H1 (cell line): ENCODE measurements around the gene RBCK1. TPM values are rescaled to one million over a fixed set of nuclear protein-coding genes. Genes with fewer than 3 reads are reported as not detected.
A peak's percentile ranks its signal among the peaks of the same experiment; 100 is the strongest.

ENCODE experiments used
- CTCF ChIA-PET: fragments of 300-600 bp; sonication (Branson Sonifier 250); formaldehyde crosslinking; loops from one replicate; lab custom pipeline; 2021; ENCODE audit not compliant: partially characterized antibody; lab: Charles Lee
- POLR2A ChIA-PET: fragments of 300-600 bp; sonication (Branson Sonifier 250); formaldehyde crosslinking; loops from one replicate; lab custom pipeline; 2021; ENCODE audit warnings: inconsistent platforms; ENCODE audit not compliant: partially characterized antibody; lab: Charles Lee
- DNase-seq, 2 experiments: peaks; one replicate each; pipeline versions ENCODE4 v3.0.0 to v3.0.0-alpha.2; 2010 to 2022; ENCODE audit warnings: low spot score in 2 of 2, low read depth in 1 of 2, mixed read lengths in 1 of 2
- FAIRE-seq: peaks from 2 replicates; lab custom pipeline; 2011; peaks lifted over from hg19 to GRCh38; lab: Jason Lieb, UNC
- H2AFZ ChIP-seq: 2 replicates; pipeline ENCODE4 v1.8.1; 2012; ENCODE audit warnings: low read length, inconsistent platforms
- H2AK5ac ChIP-seq: 2 replicates; pipeline ENCODE4 v1.6.1; 2013; ENCODE audit warnings: low read depth, low read length
- H2BK120ac ChIP-seq: replicated peaks from 2 replicates; pipeline ENCODE3; 2013; ENCODE audit warnings: low read depth, low read length, inconsistent platforms
- H2BK12ac ChIP-seq: 2 replicates; pipeline ENCODE4 v1.6.1; 2013; ENCODE audit warnings: low read depth, low read length
- H2BK15ac ChIP-seq: 2 replicates; pipeline ENCODE4 v1.6.1; 2013; ENCODE audit warnings: low read length
- H2BK20ac ChIP-seq: 2 replicates; pipeline ENCODE4 v1.6.1; 2013; ENCODE audit warnings: low read length
- H2BK5ac ChIP-seq: 2 replicates; pipeline ENCODE4 v1.6.1; 2013; ENCODE audit warnings: low read depth, low read length
- H3K14ac ChIP-seq: 2 replicates; pipeline ENCODE4 v1.6.1; 2013; ENCODE audit warnings: inconsistent platforms; ENCODE audit not compliant: insufficient read length
- H3K18ac ChIP-seq: 2 replicates; pipeline ENCODE4 v1.6.1; 2013; ENCODE audit warnings: low read length; ENCODE audit errors: extremely low read depth
- H3K23ac ChIP-seq: 2 replicates; pipeline ENCODE4 v1.6.1; 2013; ENCODE audit warnings: inconsistent platforms; ENCODE audit not compliant: insufficient read length
- H3K23me2 ChIP-seq: 2 replicates; pipeline ENCODE4 v1.6.1; 2013; ENCODE audit warnings: low read depth, low read length
- H3K27ac ChIP-seq: 2 replicates; pipeline ENCODE4 v1.6.1; 2011; ENCODE audit warnings: low read depth, low read length, inconsistent platforms
- H3K27me3 ChIP-seq, 4 experiments: replicated peaks in 1 of 4; 1 replicate in 1 of 4; 2 replicates in 3 of 4; pipeline versions ENCODE4 v1.6.1 to v1.8.1; 2011 to 2013; ENCODE audit warnings: low read length in 3 of 4, mild to moderate bottlenecking in 3 of 4, inconsistent platforms in 2 of 4, mixed read lengths in 2 of 4, moderate library complexity in 1 of 4; ENCODE audit not compliant: control insufficient read depth in 3 of 4, insufficient read depth in 3 of 4; ENCODE audit errors: extremely low read depth in 1 of 4
- H3K36me3 ChIP-seq, 4 experiments: 2 replicates each; pipeline versions ENCODE4 v1.6.1 to v1.8.1; 2011 to 2013; ENCODE audit warnings: mild to moderate bottlenecking in 4 of 4, low read length in 3 of 4, moderate library complexity in 2 of 4, control low read depth in 1 of 4, inconsistent platforms in 1 of 4; ENCODE audit not compliant: insufficient read depth in 4 of 4, control insufficient read depth in 2 of 4
- H3K4ac ChIP-seq: replicated peaks from 2 replicates; pipeline ENCODE3; 2013; ENCODE audit warnings: low read length, low read depth, mixed read lengths, inconsistent platforms; ENCODE audit not compliant: insufficient read length
- H3K4me1 ChIP-seq, 4 experiments: replicated peaks in 1 of 4; 1 replicate in 1 of 4; 2 replicates in 3 of 4; pipeline versions ENCODE4 v1.6.1 to v1.8.1; 2011 to 2013; ENCODE audit warnings: low read length in 3 of 4, inconsistent platforms in 2 of 4, mixed read lengths in 1 of 4; ENCODE audit not compliant: insufficient read depth in 4 of 4, control insufficient read depth in 3 of 4
- H3K4me2 ChIP-seq, 2 experiments: 2 replicates each; pipeline versions ENCODE4 v1.6.1 to v1.8.1; 2011 to 2013; ENCODE audit warnings: low read depth in 2 of 2, low read length in 2 of 2, control low read depth in 1 of 2, inconsistent platforms in 1 of 2, mild to moderate bottlenecking in 1 of 2; ENCODE audit not compliant: insufficient read depth in 1 of 2
- H3K4me3 ChIP-seq, 4 experiments: fragments of 200-600, 300-600 bp in 1 of 4; sonication (generic), shearing (Covaris generic), sonication (Bioruptor Twin) in 1 of 4; 2 replicates each; pipeline versions ENCODE4 v1.5.1 to v1.8.1; 2011 to 2016; ENCODE audit warnings: low read length in 4 of 4, low read depth in 3 of 4, control low read depth in 2 of 4, inconsistent platforms in 2 of 4, mild to moderate bottlenecking in 2 of 4, mixed read lengths in 1 of 4, moderate library complexity in 1 of 4; ENCODE audit not compliant: insufficient read depth in 2 of 4; ENCODE audit errors: extremely low read depth in 1 of 4
- H3K56ac ChIP-seq: replicated peaks from 2 replicates; pipeline ENCODE3; 2013; ENCODE audit warnings: low read depth, mild to moderate bottlenecking, mixed read lengths, low read length, inconsistent platforms; ENCODE audit not compliant: insufficient read length
- H3K79me1 ChIP-seq: 2 replicates; pipeline ENCODE4 v1.6.1; 2013; ENCODE audit warnings: low read depth, low read length, control low read depth
- H3K79me2 ChIP-seq, 2 experiments: 2 replicates each; pipeline versions ENCODE4 v1.6.1 to v1.8.1; 2012 to 2013; ENCODE audit warnings: low read length in 2 of 2, mild to moderate bottlenecking in 2 of 2, inconsistent platforms in 1 of 2; ENCODE audit not compliant: insufficient read depth in 2 of 2, control insufficient read depth in 1 of 2
- H3K9ac ChIP-seq, 4 experiments: replicated peaks in 1 of 4; 1 replicate in 1 of 4; 2 replicates in 3 of 4; pipeline versions ENCODE4 v1.6.1 to v1.8.1; 2011 to 2013; ENCODE audit warnings: low read depth in 3 of 4, low read length in 3 of 4, control low read depth in 2 of 4, mild to moderate bottlenecking in 2 of 4, moderate library complexity in 2 of 4, inconsistent platforms in 1 of 4; ENCODE audit errors: extremely low read depth in 1 of 4
- H3K9me3 ChIP-seq, 2 experiments: 2 replicates each; pipeline versions ENCODE4 v1.6.1 to v1.8.1; 2012 to 2013; ENCODE audit warnings: mild to moderate bottlenecking in 2 of 2, moderate library complexity in 2 of 2, control low read depth in 1 of 2, inconsistent platforms in 1 of 2, low read depth in 1 of 2, low read length in 1 of 2, mixed read lengths in 1 of 2; ENCODE audit not compliant: insufficient read depth in 2 of 2
- H4K20me1 ChIP-seq, 2 experiments: replicated peaks in 1 of 2; 2 replicates each; pipeline versions ENCODE3 to v1.8.1; 2011 to 2013; ENCODE audit warnings: inconsistent platforms in 2 of 2, low read length in 2 of 2, mild to moderate bottlenecking in 1 of 2; ENCODE audit not compliant: insufficient read depth in 2 of 2, control insufficient read depth in 1 of 2
- H4K5ac ChIP-seq: 2 replicates; pipeline ENCODE4 v1.6.1; 2013; ENCODE audit warnings: low read length, low read depth, mixed read lengths, inconsistent platforms; ENCODE audit not compliant: insufficient read length
- H4K8ac ChIP-seq: 2 replicates; pipeline ENCODE4 v1.8.0; 2013; ENCODE audit warnings: mild to moderate bottlenecking, moderate library complexity, low read length, inconsistent platforms; ENCODE audit not compliant: insufficient read depth; ENCODE audit errors: extremely low read depth
- H4K91ac ChIP-seq: replicated peaks from 2 replicates; pipeline ENCODE3; 2013; ENCODE audit warnings: low read length, mixed read lengths, inconsistent platforms; ENCODE audit not compliant: insufficient read length
- ASH2L ChIP-seq: fragments of 200-600, 300-600 bp; sonication (generic); IDR thresholded peaks from one replicate; pipeline ENCODE4 v1.7.1; 2017; ENCODE audit warnings: low read length
- ATF2 ChIP-seq: IDR thresholded peaks from 2 replicates; pipeline ENCODE4 v1.6.1; 2012; ENCODE audit warnings: low read length, inconsistent platforms
- CREB1 ChIP-seq: IDR thresholded peaks from 2 replicates; pipeline ENCODE4 v1.6.1; 2012; ENCODE audit warnings: inconsistent platforms
- HDAC2 ChIP-seq, 2 experiments: fragments of 300-600 bp in 1 of 2; sonication (generic) in 1 of 2; IDR thresholded peaks; 2 replicates each; pipeline ENCODE4 v1.6.1; 2011 to 2012; ENCODE audit warnings: low read depth in 2 of 2, low read length in 2 of 2, mild to moderate bottlenecking in 2 of 2, moderate library complexity in 2 of 2, borderline replicate concordance in 1 of 2, inconsistent platforms in 1 of 2
- KDM4A ChIP-seq: IDR thresholded peaks from one replicate; pipeline ENCODE4 v1.7.1; 2012; ENCODE audit warnings: low read depth, mild to moderate bottlenecking, moderate library complexity, low read length, inconsistent platforms; ENCODE audit not compliant: severe bottlenecking
- RBBP5 ChIP-seq: IDR thresholded peaks from 2 replicates; pipeline ENCODE4 v1.7.1; 2012; ENCODE audit warnings: low read depth, mild to moderate bottlenecking, inconsistent platforms, low read length, moderate library complexity, borderline replicate concordance
- SUZ12 ChIP-seq: fragments of 200-600 bp; sonication (generic); IDR thresholded peaks from 2 replicates; pipeline ENCODE4 v1.6.1; 2012; ENCODE audit warnings: mild to moderate bottlenecking, inconsistent platforms, low read length, moderate library complexity, mixed read lengths
- WGBS, 2 experiments: shearing (Covaris generic) in 1 of 2; methylation state at CpG; one replicate each; pipeline versions ENCODE4 v1.1.6 to v1.1.7; 2013 to 2015; ENCODE audit warnings: low lambda C conversion rate in 2 of 2, mixed read lengths in 2 of 2, inconsistent platforms in 1 of 2, low coverage in 1 of 2, missing lambda C conversion rate in 1 of 2; ENCODE audit not compliant: insufficient replicate concordance in 2 of 2, insufficient coverage in 1 of 2, insufficient read length in 1 of 2; ENCODE audit errors: extremely low coverage in 1 of 2, missing lambda C conversion rate in 1 of 2; 5-methylcytosine and 5-hydroxymethylcytosine counted together
- polyA plus RNA-seq, 7 experiments: library from polyadenylated mRNA; depleted of rRNA in 3 of 7; stranded (reverse) in 5 of 7; unstranded in 2 of 7; fragments of >200 nt in 5 of 7; fragments of 200-250 nt in 2 of 7; gene quantifications; 1 replicate in 5 of 7; 2 replicates in 1 of 7; 4 replicates in 1 of 7; pipeline versions ENCODE4 v1.2.1 to v1.2.3, GENCODE V29; 2011 to 2013; ENCODE audit warnings: missing spikeins in 2 of 7, mixed read lengths in 2 of 7
- total RNA-seq: library from RNA; stranded (reverse); fragmentation: NEBNext Ultra II Directional; extraction: Animal tissue kit (Norgen Biotek cat#: 25700); gene quantifications from 2 replicates; pipeline ENCODE4 v1.2.1, GENCODE V29; 2021

The RBCK1 gene
- total and polyA plus RNA-seq, 2 of the 8 experiments (the other 6 are each of a cell fraction or from before 2014, with no cell fraction given): 43.1 to 54.7 TPM

GRCh38 chr20:461254-462198, 53.4 kb downstream of the RBCK1 start:
- Histone ChIP-seq H2BK5ac (no peak overlapping the region), H3K14ac (no peak overlapping the region), H3K9me3 (no peaks in the 10 kb centered on the region), H3K79me1 (peaks cover 7% of the 10 kb centered on the region; the same call in 1 of the 2 replicates), H3K4ac (no peak overlapping the region), H3K27ac (no peak overlapping the region), H2BK20ac (no peak overlapping the region), H3K4me1 (peaks cover 0 to 4% (median 1%) of the 10 kb centered on the region in 4 experiments; a peak in 3 of 7 replicates), H3K36me3 (no peaks in the 10 kb centered on the region), H2BK120ac (no peak overlapping the region), H3K4me2 (peak overlapping the region; percentile 70 to 82), H2AFZ (no peak overlapping the region), H3K23me2 (peaks cover 6% of the 10 kb centered on the region; the same call in 1 of the 2 replicates), H2BK12ac (no peak overlapping the region), H3K23ac (no peak overlapping the region), H4K5ac (no peak overlapping the region), H3K18ac (no peak overlapping the region; the same call in none of the 2 replicates), H4K8ac (peak overlapping the region; percentile 25; the same call in 1 of the 2 replicates), H3K4me3 (peak overlapping the region; percentile 70 to 86 (median 82)), H3K79me2 (peaks cover 4 to 42% of the 10 kb centered on the region in 2 experiments), H3K27me3 (peaks cover 0 to 9% (median 7%) of the 10 kb centered on the region in 4 experiments; a peak in 3 of 7 replicates), H4K91ac (no peak overlapping the region), H2BK15ac (no peak overlapping the region), H4K20me1 (peaks cover 2 to 14% of the 10 kb centered on the region in 2 experiments), H3K56ac (peak overlapping the region; percentile 59), H3K9ac (peak overlapping the region; percentile 56 to 76 (median 66); a peak in 6 of 7 replicates), H2AK5ac (no peak overlapping the region)
- 23% methylated on average over 53 of the region's 60 CpGs; no CpG with 5 or more reads in 1 of the 2 experiments for WGBS, 2 experiments
- FAIRE-seq (no peak), DNase-seq (peak in 1 of 2 experiments; percentile 70)
- ChIA-PET CTCF (interaction anchor here (0.5 to 1.4 kb wide), 2 partner anchors 16 to 17 kb away, joined by 3 read pairs; no protein-coding TSS in a partner anchor), POLR2A (interaction anchor here (0.7 to 5.1 kb wide), 13 partner anchors 10 to 107 kb away, joined by 3 to 26 read pairs (median 4); no protein-coding TSS in a partner anchor)
- TF ChIP-seq ATF2 (no peak), HDAC2 (IDR thresholded peaks at IDR 0.05; ENCODE audit: borderline replicate concordance in 1 of 2, low read depth in 2 of 2, low read length in 2 of 2) (no peak), KDM4A (peak; percentile 71), RBBP5 (0 out of 2 replicates have a peak, but pooled peaks have one; percentile 14), CREB1 (peak; percentile 14; the same call in 1 of the 2 replicates), ASH2L (peak; percentile 47), SUZ12 (peak; percentile 34; the same call in 1 of the 2 replicates)
